HL-60 (cell line): Measurements from ENCODE around the gene KRT17.

ENCODE experiments used
- GABPA ChIP-seq: IDR thresholded peaks from 2 replicates; pipeline ENCODE4 v1.6.1; 2012; ENCODE audit warnings: low read depth
- POLR2AphosphoS5 ChIP-seq: IDR thresholded peaks from 2 replicates; pipeline ENCODE4 v1.6.1; 2012; ENCODE audit warnings: low read depth
- REST ChIP-seq: IDR thresholded peaks from 2 replicates; pipeline ENCODE4 v1.6.1; 2012; ENCODE audit warnings: low read depth; ENCODE audit not compliant: insufficient replicate concordance
- TF ChIP-seq, protein P1 (sequence below): IDR thresholded peaks from one replicate; pipeline ENCODE4 v1.5.1; 2011; ENCODE audit warnings: low read length, control low read depth, inconsistent platforms; ENCODE audit not compliant: insufficient read depth

- TF ChIP-seq POLR2AphosphoS5 (no peak), REST (no peak), GABPA (no peak)
- TF ChIP-seq, protein P1, sequence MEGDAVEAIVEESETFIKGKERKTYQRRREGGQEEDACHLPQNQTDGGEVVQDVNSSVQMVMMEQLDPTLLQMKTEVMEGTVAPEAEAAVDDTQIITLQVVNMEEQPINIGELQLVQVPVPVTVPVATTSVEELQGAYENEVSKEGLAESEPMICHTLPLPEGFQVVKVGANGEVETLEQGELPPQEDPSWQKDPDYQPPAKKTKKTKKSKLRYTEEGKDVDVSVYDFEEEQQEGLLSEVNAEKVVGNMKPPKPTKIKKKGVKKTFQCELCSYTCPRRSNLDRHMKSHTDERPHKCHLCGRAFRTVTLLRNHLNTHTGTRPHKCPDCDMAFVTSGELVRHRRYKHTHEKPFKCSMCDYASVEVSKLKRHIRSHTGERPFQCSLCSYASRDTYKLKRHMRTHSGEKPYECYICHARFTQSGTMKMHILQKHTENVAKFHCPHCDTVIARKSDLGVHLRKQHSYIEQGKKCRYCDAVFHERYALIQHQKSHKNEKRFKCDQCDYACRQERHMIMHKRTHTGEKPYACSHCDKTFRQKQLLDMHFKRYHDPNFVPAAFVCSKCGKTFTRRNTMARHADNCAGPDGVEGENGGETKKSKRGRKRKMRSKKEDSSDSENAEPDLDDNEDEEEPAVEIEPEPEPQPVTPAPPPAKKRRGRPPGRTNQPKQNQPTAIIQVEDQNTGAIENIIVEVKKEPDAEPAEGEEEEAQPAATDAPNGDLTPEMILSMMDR: no peak
These were observed 15.4 kb upstream of the KRT17 start for GRCh38 chr17:41639492-41640473.
